Lower leg skin (tissue), 3 donors: Measurements from ENCODE around the gene RHOB.

Experiments used
- CTCF ChIP-seq, 3 donors: fragments of 450-650 bp; IDR thresholded peaks; one replicate each; pipeline ENCODE4 v1.5.1; 2016; ENCODE audit warnings: antibody characterized with exemption in 3 of 3, mild to moderate bottlenecking in 3 of 3, moderate library complexity in 2 of 3
- POLR2A ChIP-seq, 2 donors: fragments of 450-650 bp; IDR thresholded peaks; one replicate each; pipeline ENCODE4 v1.6.1; 2016 to 2017; ENCODE audit warnings: antibody characterized with exemption in 2 of 2, mild to moderate bottlenecking in 1 of 2, moderate library complexity in 1 of 2

- no peak for TF ChIP-seq CTCF (IDR thresholded peaks at IDR 0.05)
- no peak for TF ChIP-seq POLR2A (IDR thresholded peaks at IDR 0.05)
Observed at GRCh38 chr2:20421988-20422370, 24.9 kb upstream of the RHOB start.
